Upper lobe of left lung (tissue), 6 donors: ENCODE results near the gene TUBB4B. TPM values are rescaled to one million over a fixed set of nuclear protein-coding genes. Genes with fewer than 3 reads are reported as not detected.

Experiments
- ATAC-seq, 2 donors: fragments of 200-7000 bp; cut with Tn5 transposase; one replicate each; pipeline ENCODE4 v1.9.1; 2022; ENCODE audit warnings: mild to moderate bottlenecking in 2 of 2, moderate library complexity in 2 of 2; ENCODE audit not compliant: low FRiP score in 2 of 2
- DNase-seq, 2 donors: peaks; one replicate each; pipeline ENCODE4 v3.0.0-alpha.2; 2019 to 2020
- H3K27ac ChIP-seq, 4 donors: fragments of 200-600 bp; sonication (generic); one replicate each; pipeline ENCODE4 v1.5.1; 2016 to 2019
- H3K27me3 ChIP-seq, 4 donors: fragments of 200-600 bp; sonication (generic); one replicate each; pipeline ENCODE4 v1.5.1; 2017 to 2019
- H3K36me3 ChIP-seq, 4 donors: fragments of 200-600 bp; sonication (generic); one replicate each; pipeline ENCODE4 v1.5.1; 2016 to 2019
- H3K4me1 ChIP-seq, 4 donors: fragments of 200-600 bp; sonication (generic); one replicate each; pipeline ENCODE4 v1.5.1; 2018 to 2019
- H3K4me3 ChIP-seq, 4 donors: fragments of 200-600 bp; sonication (generic); one replicate each; pipeline ENCODE4 v1.5.1; 2017 to 2019; ENCODE audit warnings: mild to moderate bottlenecking in 2 of 4, moderate library complexity in 1 of 4
- H3K9me3 ChIP-seq, 4 donors: fragments of 200-600 bp; sonication (generic); one replicate each; pipeline ENCODE4 v1.5.1; 2018 to 2019
- EP300 ChIP-seq, 4 donors: sonication (generic); formaldehyde crosslinking; IDR thresholded peaks; one replicate each; pipeline ENCODE4 v1.5.1; 2017; ENCODE audit warnings: antibody characterized with exemption in 4 of 4, control low read depth in 2 of 4
- POLR2A ChIP-seq, 4 donors: fragments of 450-650 bp; IDR thresholded peaks; one replicate each; pipeline ENCODE4 v1.5.1; 2016 to 2017; ENCODE audit warnings: antibody characterized with exemption in 4 of 4, mild to moderate bottlenecking in 2 of 4
- POLR2AphosphoS5 ChIP-seq, 2 donors: sonication (generic); formaldehyde crosslinking; IDR thresholded peaks; one replicate each; pipeline ENCODE4 v1.5.1; 2017; ENCODE audit warnings: antibody characterized with exemption in 2 of 2
- WGBS, 2 donors: methylation state at CpG; one replicate each; pipeline ENCODE4 v1.1.5; 2017 to 2018; 5-methylcytosine and 5-hydroxymethylcytosine counted together
- total RNA-seq, 6 donors: library from RNA; depleted of rRNA in 4 of 6; stranded (reverse); fragments of >200 nt in 4 of 6; gene quantifications; one replicate each; pipeline versions ENCODE4 v1.1.0 to v1.2.1, GENCODE V29; 2016 to 2021
- TF ChIP-seq, protein P1 (sequence below), 6 experiments: fragments of 450-650 bp in 4 of 6; fragments of 200-600 bp in 2 of 6; sonication (generic) in 2 of 6; IDR thresholded peaks; one replicate each; pipeline ENCODE4 v1.5.1; 2016 to 2019; ENCODE audit warnings: antibody characterized with exemption in 6 of 6
- donor health status: DM: no; HTN: no; CAD: no; lungs with moderate emphysema.
- donor health status: DM: no; HTN: yes; CAD: no; lungs with severe emphysema.

The TUBB4B gene
- total RNA-seq, 6 donors from 2014 or later: 120 to 539 (median 227) TPM

DNA sequence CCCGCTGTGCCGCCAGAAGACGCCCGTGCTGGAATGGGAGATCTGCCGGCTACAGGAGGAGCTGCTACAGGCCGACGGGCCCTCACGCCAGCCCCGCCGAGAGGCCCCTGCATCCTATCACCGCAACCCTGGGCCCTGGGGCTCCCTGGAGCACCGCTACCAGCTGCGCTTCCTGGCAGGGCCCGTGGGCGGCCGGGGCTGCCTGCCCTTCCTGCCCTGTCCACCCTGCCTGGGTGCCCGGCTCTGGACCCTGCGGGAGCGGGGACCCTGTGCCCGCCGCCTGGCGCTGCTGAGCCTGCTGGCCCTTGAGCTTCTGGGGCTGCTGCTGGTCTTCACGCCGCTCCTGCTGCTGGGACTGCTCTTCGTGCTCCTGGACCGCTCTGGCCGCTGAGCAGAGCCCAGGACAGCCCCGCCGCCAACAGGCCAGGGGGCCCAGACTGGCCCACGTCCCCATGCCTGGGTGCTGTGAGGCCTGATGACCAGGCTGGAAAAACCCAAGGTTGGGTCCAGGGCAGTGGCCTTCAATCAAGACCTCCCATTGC lies 22.8 kb upstream of the TUBB4B start:
- TF ChIP-seq EP300 (IDR thresholded peaks at IDR 0.05) (no peak), POLR2A (IDR thresholded peaks at IDR 0.05) (no peak), POLR2AphosphoS5 (IDR thresholded peaks at IDR 0.05) (no peak)
- TF ChIP-seq, protein P1, sequence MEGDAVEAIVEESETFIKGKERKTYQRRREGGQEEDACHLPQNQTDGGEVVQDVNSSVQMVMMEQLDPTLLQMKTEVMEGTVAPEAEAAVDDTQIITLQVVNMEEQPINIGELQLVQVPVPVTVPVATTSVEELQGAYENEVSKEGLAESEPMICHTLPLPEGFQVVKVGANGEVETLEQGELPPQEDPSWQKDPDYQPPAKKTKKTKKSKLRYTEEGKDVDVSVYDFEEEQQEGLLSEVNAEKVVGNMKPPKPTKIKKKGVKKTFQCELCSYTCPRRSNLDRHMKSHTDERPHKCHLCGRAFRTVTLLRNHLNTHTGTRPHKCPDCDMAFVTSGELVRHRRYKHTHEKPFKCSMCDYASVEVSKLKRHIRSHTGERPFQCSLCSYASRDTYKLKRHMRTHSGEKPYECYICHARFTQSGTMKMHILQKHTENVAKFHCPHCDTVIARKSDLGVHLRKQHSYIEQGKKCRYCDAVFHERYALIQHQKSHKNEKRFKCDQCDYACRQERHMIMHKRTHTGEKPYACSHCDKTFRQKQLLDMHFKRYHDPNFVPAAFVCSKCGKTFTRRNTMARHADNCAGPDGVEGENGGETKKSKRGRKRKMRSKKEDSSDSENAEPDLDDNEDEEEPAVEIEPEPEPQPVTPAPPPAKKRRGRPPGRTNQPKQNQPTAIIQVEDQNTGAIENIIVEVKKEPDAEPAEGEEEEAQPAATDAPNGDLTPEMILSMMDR (IDR thresholded peaks at IDR 0.05): no peak
- Histone ChIP-seq H3K4me3 (peak overlapping the region in 2 of 4 donors; percentile 31 to 43), H3K27me3 (peaks cover 0 to 4% (median 0%) of the 10 kb centered on the region in 4 donors), H3K4me1 (peaks cover 33 to 47% (median 38%) of the 10 kb centered on the region in 4 donors), H3K27ac (peak overlapping the region; percentile 36 to 74 (median 59)), H3K9me3 (no peaks in the 10 kb centered on the region), H3K36me3 (peaks cover 0 to 28% (median 11%) of the 10 kb centered on the region in 4 donors)
- DNase-seq (peak in 1 of 2 donors; percentile 83), ATAC-seq (no peak)
- 97% methylated on average over 17 of the region's 30 CpGs; no CpG with 5 or more reads in 1 of the 2 donors for WGBS, 2 donors

DNA sequence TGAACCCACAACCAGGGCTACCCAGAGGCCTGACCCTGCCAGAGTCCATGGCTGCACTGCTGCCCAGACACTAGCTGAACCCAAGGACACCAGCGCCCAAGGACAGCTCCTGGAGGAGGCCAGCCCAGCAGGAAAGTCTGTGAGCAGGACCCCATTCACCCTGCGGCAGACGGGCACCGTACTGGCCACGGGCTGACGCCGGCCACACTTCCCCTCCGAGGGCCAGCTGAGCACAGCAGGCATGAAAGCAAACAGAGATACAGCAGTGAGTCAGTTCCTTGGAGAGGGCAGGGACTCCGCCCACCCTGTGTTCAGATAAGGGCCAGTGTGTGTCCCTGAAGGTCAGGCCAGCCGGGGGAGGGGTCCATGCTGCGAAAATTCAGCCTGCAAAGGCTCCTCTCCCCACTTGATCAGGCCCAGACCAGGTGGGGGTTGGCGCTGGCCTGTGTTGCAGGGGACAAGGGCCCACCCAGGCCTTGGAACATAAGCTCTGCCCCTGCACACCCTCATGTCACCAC lies 22.3 kb upstream of the TUBB4B start:
- peak overlapping the region; percentile 36 to 74 (median 59) for H3K27ac ChIP-seq
- no peak for ATAC-seq
- peaks cover 0 to 4% (median 0%) of the 10 kb centered on the region in 4 donors for H3K27me3 ChIP-seq
- peak; percentile 72 to 73 for DNase-seq
- TF ChIP-seq POLR2A (IDR thresholded peaks at IDR 0.05) (no peak), EP300 (IDR thresholded peaks at IDR 0.05) (no peak), POLR2AphosphoS5 (IDR thresholded peaks at IDR 0.05) (no peak)
- TF ChIP-seq, protein P1 (IDR thresholded peaks at IDR 0.05): no peak
- H3K4me3 ChIP-seq: no peak overlapping the region
- peaks cover 33 to 49% (median 39%) of the 10 kb centered on the region in 4 donors for H3K4me1 ChIP-seq
- 45 to 60% methylated on average over 7 to 10 of the region's 12 CpGs for WGBS, 2 donors
- H3K36me3 ChIP-seq: peaks cover 0 to 26% (median 10%) of the 10 kb centered on the region in 4 donors
- no peaks in the 10 kb centered on the region for H3K9me3 ChIP-seq

DNA sequence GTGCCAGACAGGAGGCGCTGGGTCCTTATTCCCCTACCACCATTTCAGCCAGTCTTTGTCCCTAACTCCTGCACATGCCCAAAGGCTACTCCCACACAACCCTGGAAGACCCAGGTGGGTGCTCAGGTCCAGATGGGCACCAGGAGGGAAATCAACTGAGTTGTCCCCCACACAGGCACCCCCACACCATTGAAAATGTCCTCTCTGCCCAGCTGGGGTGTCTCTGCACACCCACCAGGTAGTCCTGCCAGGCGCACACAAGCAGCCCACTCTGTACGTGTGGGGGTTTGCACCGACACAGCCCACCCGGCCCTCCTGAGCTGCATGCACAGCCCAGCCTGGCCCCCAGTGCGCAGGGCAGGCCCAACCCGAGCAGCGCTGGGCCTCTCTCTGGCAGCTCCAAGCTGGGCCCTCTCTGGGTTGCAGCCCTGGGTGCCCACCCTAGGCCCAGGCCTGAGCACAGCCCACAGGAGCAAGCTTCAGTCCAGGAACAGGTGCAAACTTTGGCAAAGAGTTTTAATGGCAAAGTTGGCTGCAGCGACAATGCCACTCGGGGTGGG lies 21.2 kb upstream of the TUBB4B start:
- 90 to 100% methylated on average over 3 to 6 of the region's 10 CpGs for WGBS, 2 donors
- Histone ChIP-seq H3K27ac (no peak overlapping the region), H3K36me3 (peaks cover 0 to 16% (median 6%) of the 10 kb centered on the region in 4 donors), H3K4me1 (peaks cover 41 to 59% (median 48%) of the 10 kb centered on the region in 4 donors), H3K27me3 (peaks cover 0 to 4% (median 0%) of the 10 kb centered on the region in 4 donors), H3K4me3 (no peak overlapping the region), H3K9me3 (no peaks in the 10 kb centered on the region)
- DNase-seq (peak in 1 of 2 donors; percentile 69), ATAC-seq (no peak)
- TF ChIP-seq, protein P1 (IDR thresholded peaks at IDR 0.05): no peak
- no peak for TF ChIP-seq EP300 (IDR thresholded peaks at IDR 0.05)
- no peak for TF ChIP-seq POLR2AphosphoS5 (IDR thresholded peaks at IDR 0.05)
- TF ChIP-seq POLR2A (IDR thresholded peaks at IDR 0.05): no peak

DNA sequence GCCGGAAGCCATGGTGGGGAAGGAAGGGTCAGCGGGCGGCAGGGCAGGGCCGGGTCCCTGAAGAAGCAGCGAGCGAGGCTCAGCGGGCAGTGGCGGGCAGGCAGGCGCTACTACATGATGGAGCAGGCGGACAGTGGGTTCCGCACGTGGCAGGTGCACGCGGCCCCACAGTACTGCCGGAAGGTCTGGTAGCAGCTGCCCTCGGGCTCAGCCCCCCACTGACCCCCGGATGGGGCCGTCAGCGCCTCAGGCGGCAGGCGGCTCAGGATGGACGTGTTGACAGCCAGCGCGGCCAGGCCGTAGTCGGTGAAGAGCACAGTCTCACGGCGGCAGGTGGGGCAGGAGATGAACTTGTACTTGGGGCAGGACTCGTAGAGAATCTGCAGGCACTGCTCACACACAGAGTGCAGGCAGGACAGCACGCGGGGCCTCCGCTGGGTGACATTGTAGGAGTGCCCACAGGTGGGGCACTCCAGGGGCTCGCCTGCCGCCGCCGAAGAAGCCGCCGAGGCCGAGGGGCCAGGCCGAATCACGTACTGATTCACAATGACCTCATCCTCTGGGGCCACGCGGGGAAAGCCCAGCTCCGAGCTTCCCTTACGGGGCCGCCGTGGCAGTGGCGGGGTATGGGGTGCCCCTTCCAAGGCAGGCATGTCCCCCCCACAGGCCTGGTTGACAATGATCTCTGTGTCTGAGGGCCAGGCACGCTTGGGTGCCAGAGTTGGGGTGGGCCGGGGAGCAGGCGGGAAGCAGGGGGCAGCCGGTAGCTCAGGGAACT lies 20.6 kb upstream of the TUBB4B start:
- no peak overlapping the region for H3K27ac ChIP-seq
- no peaks in the 10 kb centered on the region for H3K9me3 ChIP-seq
- peaks cover 0 to 4% (median 0%) of the 10 kb centered on the region in 4 donors for H3K27me3 ChIP-seq
- ATAC-seq: no peak
- H3K36me3 ChIP-seq: peaks cover 0 to 9% (median 3%) of the 10 kb centered on the region in 4 donors
- H3K4me3 ChIP-seq: no peak overlapping the region
- DNase-seq: peak in 1 of 2 donors; percentile 85
- 93 to 94% methylated on average over 17 to 47 of the region's 52 CpGs for WGBS, 2 donors
- peaks cover 41 to 65% (median 50%) of the 10 kb centered on the region in 4 donors for H3K4me1 ChIP-seq
- no peak for TF ChIP-seq POLR2AphosphoS5 (IDR thresholded peaks at IDR 0.05)
- no peak for TF ChIP-seq POLR2A (IDR thresholded peaks at IDR 0.05)
- TF ChIP-seq, protein P1 (IDR thresholded peaks at IDR 0.05): no peak
- no peak for TF ChIP-seq EP300 (IDR thresholded peaks at IDR 0.05)
